H9 (cell line): ENCODE measurements around the gene FTH1. TPM values are rescaled to one million over a fixed set of nuclear protein-coding genes. Genes with fewer than 3 reads are reported as not detected.

Experiments
- DNase-seq: peaks from one replicate; pipeline ENCODE4 v3.0.0-alpha.2; 2017
- H2AFZ ChIP-seq: one replicate; pipeline ENCODE4 v1.6.1; 2013; ENCODE audit warnings: mild to moderate bottlenecking, low read length, control low read depth, moderate library complexity
- H2AK5ac ChIP-seq: 2 replicates; pipeline ENCODE4 v1.6.1; 2013; ENCODE audit warnings: low read length, control low read depth, mixed read lengths; ENCODE audit not compliant: insufficient read length
- H2BK120ac ChIP-seq: one replicate; pipeline ENCODE4 v1.6.1; 2013; ENCODE audit warnings: low read depth, mild to moderate bottlenecking, low read length, control low read depth, inconsistent platforms; ENCODE audit not compliant: poor library complexity, severe bottlenecking
- H2BK12ac ChIP-seq: 2 replicates; pipeline ENCODE4 v1.6.1; 2013; ENCODE audit warnings: low read length, control low read depth, mixed read lengths, low read depth; ENCODE audit not compliant: insufficient read length
- H2BK15ac ChIP-seq: 2 replicates; pipeline ENCODE4 v1.6.1; 2013; ENCODE audit warnings: low read depth, low read length, control low read depth
- H2BK20ac ChIP-seq: one replicate; pipeline ENCODE4 v1.6.1; 2013; ENCODE audit warnings: low read depth, mild to moderate bottlenecking, low read length, control low read depth, inconsistent platforms; ENCODE audit not compliant: poor library complexity, severe bottlenecking
- H2BK5ac ChIP-seq: 2 replicates; pipeline ENCODE4 v1.6.1; 2013; ENCODE audit warnings: low read length, control low read depth, mixed read lengths; ENCODE audit not compliant: insufficient read length
- H3K14ac ChIP-seq: 2 replicates; pipeline ENCODE4 v1.6.1; 2013; ENCODE audit warnings: low read length, control low read depth; ENCODE audit not compliant: insufficient read depth
- H3K18ac ChIP-seq: 2 replicates; pipeline ENCODE4 v1.6.1; 2013; ENCODE audit warnings: low read depth, mild to moderate bottlenecking, mixed read lengths, low read length, control low read depth; ENCODE audit not compliant: insufficient read length
- H3K23ac ChIP-seq: 2 replicates; pipeline ENCODE4 v1.6.1; 2013; ENCODE audit warnings: low read length, control low read depth, mixed read lengths, low read depth; ENCODE audit not compliant: insufficient read length
- H3K23me2 ChIP-seq: 2 replicates; pipeline ENCODE4 v1.6.1; 2013; ENCODE audit warnings: low read depth, mild to moderate bottlenecking, mixed read lengths, low read length, control low read depth; ENCODE audit not compliant: insufficient read length, poor library complexity, severe bottlenecking
- H3K27ac ChIP-seq: 2 replicates; pipeline ENCODE4 v1.5.1; 2013; ENCODE audit warnings: low read length, control low read depth, mixed read lengths, low read depth; ENCODE audit not compliant: insufficient read length
- H3K27me3 ChIP-seq: 2 replicates; pipeline ENCODE4 v1.6.1; 2013; ENCODE audit warnings: low read length, control low read depth, inconsistent platforms; ENCODE audit not compliant: insufficient read depth
- H3K4ac ChIP-seq: 2 replicates; pipeline ENCODE4 v1.6.1; 2013; ENCODE audit warnings: low read depth, mild to moderate bottlenecking, control low read depth, inconsistent platforms, low read length, moderate library complexity
- H3K4me1 ChIP-seq: 2 replicates; pipeline ENCODE4 v1.6.1; 2013; ENCODE audit warnings: low read length, control low read depth, inconsistent platforms; ENCODE audit not compliant: insufficient read depth
- H3K4me2 ChIP-seq: 2 replicates; pipeline ENCODE4 v1.6.1; 2013; ENCODE audit warnings: low read length, control low read depth, mixed read lengths; ENCODE audit not compliant: insufficient read length, insufficient read depth
- H3K56ac ChIP-seq: 2 replicates; pipeline ENCODE4 v1.6.1; 2013; ENCODE audit warnings: low read depth, mild to moderate bottlenecking, mixed read lengths, low read length, control low read depth; ENCODE audit not compliant: insufficient read length
- H3K79me1 ChIP-seq: 2 replicates; pipeline ENCODE4 v1.6.1; 2013; ENCODE audit warnings: low read depth, mild to moderate bottlenecking, moderate library complexity, low read length, control low read depth, inconsistent platforms; ENCODE audit not compliant: insufficient read depth, poor library complexity, severe bottlenecking
- H3K79me2 ChIP-seq: 2 replicates; pipeline ENCODE4 v1.6.1; 2013; ENCODE audit warnings: low read length, control low read depth, inconsistent platforms; ENCODE audit not compliant: insufficient read depth
- H3K9ac ChIP-seq: 2 replicates; pipeline ENCODE4 v1.6.1; 2013; ENCODE audit warnings: low read length, control low read depth, mixed read lengths; ENCODE audit not compliant: insufficient read length; ENCODE audit errors: extremely low read depth
- H3K9me3 ChIP-seq: one replicate; pipeline ENCODE4 v1.6.1; 2013; ENCODE audit warnings: low read depth, low read length, inconsistent platforms; ENCODE audit not compliant: control insufficient read depth
- H3T11ph ChIP-seq: one replicate; pipeline ENCODE4 v1.6.1; 2013; ENCODE audit warnings: mild to moderate bottlenecking, low read length, control low read depth, inconsistent platforms
- H4K20me1 ChIP-seq: one replicate; pipeline ENCODE4 v1.6.1; 2013; ENCODE audit not compliant: control insufficient read depth, insufficient read length, insufficient read depth
- H4K5ac ChIP-seq: 2 replicates; pipeline ENCODE4 v1.6.1; 2013; ENCODE audit warnings: low read depth, mild to moderate bottlenecking, mixed read lengths, low read length, control low read depth; ENCODE audit not compliant: insufficient read length
- H4K8ac ChIP-seq: replicated peaks from 2 replicates; pipeline ENCODE4 v1.6.1; 2013; ENCODE audit warnings: low read length, control low read depth, mixed read lengths, low read depth; ENCODE audit not compliant: insufficient read length
- H4K91ac ChIP-seq: 2 replicates; pipeline ENCODE4 v1.6.1; 2013; ENCODE audit warnings: low read depth, mild to moderate bottlenecking, moderate library complexity, mixed read lengths, low read length, control low read depth; ENCODE audit not compliant: insufficient read length
- H3K27ac Mint-ChIP-seq, 3 experiments: 2 replicates in 2 of 3; 3 replicates in 1 of 3; pipeline ENCODE4 v1.8.0; 2020 to 2021; ENCODE audit warnings: mixed read lengths in 3 of 3, mild to moderate bottlenecking in 1 of 3, moderate library complexity in 1 of 3
- H3K27me3 Mint-ChIP-seq: 2 replicates; pipeline ENCODE4 v1.8.0; 2021; ENCODE audit warnings: low read depth, mild to moderate bottlenecking, moderate library complexity, mixed read lengths
- H3K36me3 Mint-ChIP-seq, 3 experiments: 2 replicates in 2 of 3; 3 replicates in 1 of 3; pipeline ENCODE4 v1.8.0; 2020 to 2021; ENCODE audit warnings: low read depth in 3 of 3, mixed read lengths in 3 of 3; ENCODE audit not compliant: insufficient read depth in 1 of 3
- H3K4me1 Mint-ChIP-seq, 2 experiments: 2 replicates each; pipeline ENCODE4 v1.8.0; 2020; ENCODE audit warnings: mixed read lengths in 2 of 2
- H3K4me3 Mint-ChIP-seq, 2 experiments: 2 replicates in 1 of 2; 3 replicates in 1 of 2; pipeline ENCODE4 v1.8.0; 2020 to 2021; ENCODE audit warnings: mild to moderate bottlenecking in 2 of 2, mixed read lengths in 2 of 2, moderate library complexity in 1 of 2
- H3K9me3 Mint-ChIP-seq, 2 experiments: 2 replicates in 1 of 2; 3 replicates in 1 of 2; pipeline ENCODE4 v1.8.0; 2020; ENCODE audit warnings: mild to moderate bottlenecking in 2 of 2, mixed read lengths in 2 of 2, moderate library complexity in 1 of 2
- WGBS: extraction: QIAGEN DNeasy Blood & Tissue Kit; methylation state at CpG from one replicate; pipeline ENCODE4 v1.1.7; 2013; ENCODE audit warnings: missing lambda C conversion rate, low lambda C conversion rate, mixed read lengths; ENCODE audit not compliant: insufficient read length; ENCODE audit errors: extremely low coverage; 5-methylcytosine and 5-hydroxymethylcytosine counted together
- total RNA-seq: library from RNA; stranded (reverse); gene quantifications from 2 replicates; pipeline ENCODE4 v1.2.1, GENCODE V29; 2021
- TF ChIP-seq, protein P1 (sequence below): fragments of 200-600 bp; sonication (generic); conservative IDR thresholded peaks from 3 replicates; pipeline ENCODE4 v1.8.0; 2021; ENCODE audit warnings: antibody characterized with exemption, mild to moderate bottlenecking

FTH1 gene
- total RNA-seq, 1 experiment from 2014 or later: 1,505 TPM

DNA sequence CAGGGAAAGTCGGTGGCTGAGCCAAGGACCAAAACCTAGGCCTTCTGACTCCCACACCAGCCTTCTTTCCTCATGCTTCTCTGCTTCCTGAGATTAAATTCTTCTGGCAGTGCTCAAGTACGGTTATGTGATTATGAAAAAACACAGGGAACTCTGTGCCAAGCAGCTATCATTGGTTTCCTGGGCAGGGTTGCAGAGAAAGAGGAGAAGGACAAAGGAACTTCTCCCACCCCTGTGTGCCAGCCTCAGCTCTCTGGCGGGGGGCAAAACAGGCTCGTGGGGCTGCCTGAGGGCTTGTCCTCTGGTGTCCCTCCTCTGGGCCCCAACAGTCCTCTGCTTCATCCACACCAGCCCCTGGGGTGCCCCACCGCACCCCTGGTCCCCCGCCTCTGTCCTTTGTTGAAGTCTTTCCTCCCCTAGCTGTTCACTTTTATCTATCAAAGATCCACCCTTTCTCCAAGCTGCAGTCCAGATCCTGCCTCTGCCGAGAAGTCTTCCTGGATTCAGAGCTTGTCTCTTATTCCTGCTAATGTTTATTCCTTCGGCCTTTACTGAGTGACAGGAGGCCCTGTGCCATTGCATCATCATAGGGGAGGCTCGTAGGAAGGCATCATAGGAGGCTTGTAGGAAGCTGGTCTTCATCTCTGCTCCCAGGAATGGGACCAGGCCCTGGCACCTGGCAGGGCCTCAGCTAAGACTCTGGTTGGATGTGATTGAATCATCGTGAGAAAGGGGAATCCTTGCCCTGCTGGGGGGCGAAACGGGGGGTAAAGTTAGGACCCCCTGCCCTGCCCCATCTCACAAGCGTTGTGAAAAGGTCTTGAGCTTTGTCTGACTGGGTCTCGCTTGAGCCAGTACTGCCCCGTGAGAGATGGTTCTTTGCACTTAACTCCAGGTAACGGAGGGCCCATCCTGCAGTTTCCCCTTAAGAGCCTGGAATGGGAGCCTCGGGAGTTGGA lies 11.5 kb upstream of the FTH1 start:
- H2AFZ ChIP-seq: no peak overlapping the region

More for the DNA sequence above, 11.5 kb upstream of the FTH1 start:
- no peak overlapping the region for H2BK5ac ChIP-seq
- WGBS: no CpG with 5 or more reads among the region's 17 CpGs
- Mint-ChIP-seq H3K4me3 (no peak overlapping the region), H3K9me3 (no peaks in the 10 kb centered on the region), H3K27ac (no peak overlapping the region), H3K27me3 (peaks cover 72% of the 10 kb centered on the region), H3K4me1 (peaks cover 18 to 19% of the 10 kb centered on the region in 2 experiments), H3K36me3 (peaks cover 0 to 2% (median 0%) of the 10 kb centered on the region in 3 experiments; a peak in 1 of 7 replicates)
- no peak overlapping the region for H3K4me2 ChIP-seq
- H4K5ac ChIP-seq: no peak overlapping the region
- H3K23ac ChIP-seq: no peak overlapping the region
- H2AK5ac ChIP-seq: no peak overlapping the region
- peak overlapping the region; percentile 18; the same call in 1 of the 2 replicates for H3K14ac ChIP-seq
- DNase-seq: no peak
- no peak overlapping the region for H3K18ac ChIP-seq
- H2BK20ac ChIP-seq: no peak overlapping the region
- no peak overlapping the region for H2BK12ac ChIP-seq
- no peaks in the 10 kb centered on the region for H3K79me1 ChIP-seq
- H3K27me3 ChIP-seq: peaks cover 5% of the 10 kb centered on the region; the same call in 1 of the 2 replicates
- H2BK120ac ChIP-seq: no peak overlapping the region
- H3K4ac ChIP-seq: no peak overlapping the region
- no peak overlapping the region for H2BK15ac ChIP-seq
- no peak overlapping the region for H3K56ac ChIP-seq
- no peaks in the 10 kb centered on the region for H4K20me1 ChIP-seq
- H3K23me2 ChIP-seq: no peaks in the 10 kb centered on the region
- no peak overlapping the region for H3T11ph ChIP-seq
- no peak overlapping the region for H4K91ac ChIP-seq
- H3K27ac ChIP-seq: no peak overlapping the region
- no peaks in the 10 kb centered on the region for H3K9me3 ChIP-seq
- TF ChIP-seq, protein P1, sequence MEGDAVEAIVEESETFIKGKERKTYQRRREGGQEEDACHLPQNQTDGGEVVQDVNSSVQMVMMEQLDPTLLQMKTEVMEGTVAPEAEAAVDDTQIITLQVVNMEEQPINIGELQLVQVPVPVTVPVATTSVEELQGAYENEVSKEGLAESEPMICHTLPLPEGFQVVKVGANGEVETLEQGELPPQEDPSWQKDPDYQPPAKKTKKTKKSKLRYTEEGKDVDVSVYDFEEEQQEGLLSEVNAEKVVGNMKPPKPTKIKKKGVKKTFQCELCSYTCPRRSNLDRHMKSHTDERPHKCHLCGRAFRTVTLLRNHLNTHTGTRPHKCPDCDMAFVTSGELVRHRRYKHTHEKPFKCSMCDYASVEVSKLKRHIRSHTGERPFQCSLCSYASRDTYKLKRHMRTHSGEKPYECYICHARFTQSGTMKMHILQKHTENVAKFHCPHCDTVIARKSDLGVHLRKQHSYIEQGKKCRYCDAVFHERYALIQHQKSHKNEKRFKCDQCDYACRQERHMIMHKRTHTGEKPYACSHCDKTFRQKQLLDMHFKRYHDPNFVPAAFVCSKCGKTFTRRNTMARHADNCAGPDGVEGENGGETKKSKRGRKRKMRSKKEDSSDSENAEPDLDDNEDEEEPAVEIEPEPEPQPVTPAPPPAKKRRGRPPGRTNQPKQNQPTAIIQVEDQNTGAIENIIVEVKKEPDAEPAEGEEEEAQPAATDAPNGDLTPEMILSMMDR: no peak
- no peaks in the 10 kb centered on the region for H3K4me1 ChIP-seq
- H4K8ac ChIP-seq: no peak overlapping the region
- H3K79me2 ChIP-seq: no peaks in the 10 kb centered on the region
- H3K9ac ChIP-seq: no peak overlapping the region
